HUES48 (cell line): Measurements from ENCODE around the gene MMAB.

Experiments
- H3K27ac ChIP-seq: one replicate; pipeline ENCODE4 v1.7.0; 2013; ENCODE audit warnings: low read depth, low read length, inconsistent platforms
- H3K27me3 ChIP-seq: 2 replicates; pipeline ENCODE4 v1.6.1; 2013; ENCODE audit warnings: mild to moderate bottlenecking, low read length; ENCODE audit not compliant: control insufficient read depth, insufficient read depth
- H3K36me3 ChIP-seq: 2 replicates; pipeline ENCODE4 v1.6.1; 2013; ENCODE audit warnings: low read length; ENCODE audit not compliant: control insufficient read depth, insufficient read depth
- H3K4me1 ChIP-seq: 2 replicates; pipeline ENCODE4 v1.6.1; 2013; ENCODE audit warnings: mild to moderate bottlenecking, low read length; ENCODE audit not compliant: control insufficient read depth, insufficient read depth
- H3K4me3 ChIP-seq: 2 replicates; pipeline ENCODE4 v1.5.1; 2013; ENCODE audit warnings: mild to moderate bottlenecking, low read depth, low read length
- H3K9ac ChIP-seq: 2 replicates; pipeline ENCODE4 v1.6.1; 2013; ENCODE audit warnings: mild to moderate bottlenecking, low read depth, low read length, moderate library complexity
- H3K9me3 ChIP-seq: 2 replicates; pipeline ENCODE4 v1.6.1; 2013; ENCODE audit warnings: low read length; ENCODE audit not compliant: control insufficient read depth, insufficient read depth

MMAB gene

GRCh38 chr12:109573029-109573913 lies at the start of gene MMAB, which contains the start of gene MVK:
MMAB (minus strand) TSS chr12:109573504; CDS start chr12:109573480, 24 bp downstream.
MVK (plus strand) TSS chr12:109573794; CDS start chr12:109574823, 1,029 bp downstream.
- H3K27ac ChIP-seq: peak within 1 kb of the TSS; percentile 90
- H3K9me3 ChIP-seq: no peaks in the 10 kb centered on the region
- peak within 1 kb of the TSS; percentile 75 for H3K9ac ChIP-seq
- peaks cover 6% of the 10 kb centered on the region for H3K4me1 ChIP-seq
- H3K4me3 ChIP-seq: peak within 1 kb of the TSS; percentile 86
- no peaks in the 10 kb centered on the region for H3K27me3 ChIP-seq
- peaks cover 40% of the 10 kb centered on the region for H3K36me3 ChIP-seq

GRCh38 chr12:109621901-109622364 lies 48.6 kb upstream of the MMAB start:
- Histone ChIP-seq H3K27ac (no peak overlapping the region), H3K9ac (no peak overlapping the region), H3K4me3 (no peak overlapping the region), H3K27me3 (no peaks in the 10 kb centered on the region), H3K4me1 (no peaks in the 10 kb centered on the region), H3K9me3 (no peaks in the 10 kb centered on the region), H3K36me3 (no peaks in the 10 kb centered on the region)

DNA sequence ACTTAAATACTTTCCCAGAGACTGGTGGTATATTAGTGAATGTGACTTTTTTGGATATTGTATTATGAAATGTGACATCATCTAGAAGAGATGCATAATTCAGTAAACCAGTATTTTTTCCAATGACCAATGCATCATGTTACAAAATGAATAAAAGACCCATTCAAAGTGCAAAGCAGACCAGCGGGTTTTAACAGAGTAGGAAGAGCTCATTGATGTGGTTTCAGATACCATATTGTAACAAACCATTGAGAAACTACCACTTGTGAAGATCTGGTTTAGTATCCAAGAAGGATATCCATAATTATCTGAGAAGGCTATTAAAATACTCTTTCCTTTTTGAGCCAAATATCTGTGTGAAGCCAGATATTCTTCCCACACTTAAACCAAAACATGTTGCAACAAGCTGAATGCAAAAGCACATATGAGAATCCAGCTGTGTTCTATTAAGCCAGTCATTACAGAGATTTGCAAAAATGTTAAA lies 47.9 kb upstream of the MMAB start:
- Histone ChIP-seq H3K9ac (no peak overlapping the region), H3K4me3 (no peak overlapping the region), H3K4me1 (no peaks in the 10 kb centered on the region), H3K27ac (no peak overlapping the region), H3K27me3 (no peaks in the 10 kb centered on the region), H3K36me3 (no peaks in the 10 kb centered on the region), H3K9me3 (no peaks in the 10 kb centered on the region)

- Histone ChIP-seq H3K27ac (no peak overlapping the region), H3K4me1 (no peaks in the 10 kb centered on the region), H3K4me3 (no peak overlapping the region), H3K27me3 (no peaks in the 10 kb centered on the region), H3K9ac (no peak overlapping the region), H3K36me3 (no peaks in the 10 kb centered on the region), H3K9me3 (no peaks in the 10 kb centered on the region)
These were observed 45.8 kb upstream of the MMAB start for GRCh38 chr12:109619002-109619604.

DNA sequence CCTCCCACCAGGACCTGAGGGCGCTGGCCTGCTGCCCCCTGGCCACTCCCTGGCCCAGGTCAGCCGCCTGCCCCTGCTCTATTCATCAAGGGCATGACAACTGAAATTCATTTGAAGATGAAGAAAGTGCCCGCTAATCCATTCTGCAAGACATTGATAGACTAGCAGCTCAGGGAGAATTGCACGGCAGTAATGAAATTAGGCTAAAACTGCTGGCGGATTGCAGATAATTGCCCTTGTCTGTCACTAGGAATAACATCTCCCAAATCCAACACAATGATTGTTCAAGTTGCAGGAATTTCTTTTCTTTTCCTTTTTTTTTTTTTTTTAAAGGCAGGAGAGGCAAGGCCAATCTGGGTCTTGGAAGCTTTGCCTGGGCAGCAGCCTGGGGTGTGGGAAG lies 44.8 kb upstream of the MMAB start:
- peaks cover 7% of the 10 kb centered on the region; the same call in 1 of the 2 replicates for H3K4me1 ChIP-seq
- no peaks in the 10 kb centered on the region for H3K9me3 ChIP-seq

GRCh38 chr12:109617491-109617890 lies 44.2 kb upstream of the MMAB start:
- H3K4me1 ChIP-seq: peaks cover 12% of the 10 kb centered on the region; the same call in 1 of the 2 replicates
- H3K4me3 ChIP-seq: no peak overlapping the region
- no peak overlapping the region for H3K9ac ChIP-seq
- H3K36me3 ChIP-seq: no peaks in the 10 kb centered on the region
- H3K9me3 ChIP-seq: no peaks in the 10 kb centered on the region
- no peak overlapping the region for H3K27ac ChIP-seq
- no peaks in the 10 kb centered on the region for H3K27me3 ChIP-seq

More for the DNA sequence above, 44.8 kb upstream of the MMAB start:
- H3K36me3 ChIP-seq: no peaks in the 10 kb centered on the region
- H3K4me3 ChIP-seq: no peak overlapping the region
- H3K9ac ChIP-seq: no peak overlapping the region
- no peaks in the 10 kb centered on the region for H3K27me3 ChIP-seq
- no peak overlapping the region for H3K27ac ChIP-seq

DNA sequence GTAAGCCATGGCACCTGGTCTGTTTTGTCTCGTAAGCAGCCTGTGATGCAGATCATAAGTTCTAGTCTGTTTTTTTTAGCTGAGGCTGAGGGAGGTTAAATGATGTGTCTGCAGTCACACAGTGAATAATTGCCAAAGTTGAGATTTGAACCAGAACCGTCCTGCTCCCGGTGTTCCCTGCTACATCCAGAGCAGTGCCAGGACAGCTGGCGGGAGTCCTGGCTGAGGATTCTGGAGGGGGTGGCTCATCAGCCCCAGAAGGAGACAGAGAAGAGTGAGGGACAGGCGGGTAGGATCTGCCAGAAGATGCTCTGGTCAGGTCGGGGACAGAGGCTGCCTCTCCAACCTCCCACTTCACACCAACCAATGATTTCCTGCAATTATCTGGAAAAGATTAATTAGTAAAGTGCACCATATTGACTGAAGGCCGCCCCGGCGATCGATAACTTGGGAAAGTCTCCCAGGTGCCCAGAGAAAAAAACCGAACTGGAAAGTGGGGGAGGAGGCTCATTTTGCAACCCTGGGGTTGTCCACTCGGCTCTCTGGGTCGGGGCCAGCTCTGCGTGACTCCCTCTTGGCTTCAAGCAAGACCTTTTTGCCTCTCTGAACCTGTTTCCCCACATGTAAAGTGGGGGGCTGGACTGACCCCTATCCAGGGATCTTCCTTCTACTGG lies 42.4 kb upstream of the MMAB start:
- H3K27ac ChIP-seq: no peak overlapping the region
- no peaks in the 10 kb centered on the region for H3K9me3 ChIP-seq
- H3K9ac ChIP-seq: no peak overlapping the region
- H3K36me3 ChIP-seq: no peaks in the 10 kb centered on the region
- peaks cover 12% of the 10 kb centered on the region; the same call in 1 of the 2 replicates for H3K4me1 ChIP-seq
- H3K4me3 ChIP-seq: no peak overlapping the region
- no peaks in the 10 kb centered on the region for H3K27me3 ChIP-seq

- Histone ChIP-seq H3K27ac (no peak overlapping the region), H3K9ac (no peak overlapping the region), H3K4me1 (peaks cover 12% of the 10 kb centered on the region; the same call in 1 of the 2 replicates), H3K27me3 (no peaks in the 10 kb centered on the region), H3K36me3 (no peaks in the 10 kb centered on the region), H3K9me3 (no peaks in the 10 kb centered on the region), H3K4me3 (no peak overlapping the region)
These were observed 40.5 kb upstream of the MMAB start for GRCh38 chr12:109613649-109614455.

DNA sequence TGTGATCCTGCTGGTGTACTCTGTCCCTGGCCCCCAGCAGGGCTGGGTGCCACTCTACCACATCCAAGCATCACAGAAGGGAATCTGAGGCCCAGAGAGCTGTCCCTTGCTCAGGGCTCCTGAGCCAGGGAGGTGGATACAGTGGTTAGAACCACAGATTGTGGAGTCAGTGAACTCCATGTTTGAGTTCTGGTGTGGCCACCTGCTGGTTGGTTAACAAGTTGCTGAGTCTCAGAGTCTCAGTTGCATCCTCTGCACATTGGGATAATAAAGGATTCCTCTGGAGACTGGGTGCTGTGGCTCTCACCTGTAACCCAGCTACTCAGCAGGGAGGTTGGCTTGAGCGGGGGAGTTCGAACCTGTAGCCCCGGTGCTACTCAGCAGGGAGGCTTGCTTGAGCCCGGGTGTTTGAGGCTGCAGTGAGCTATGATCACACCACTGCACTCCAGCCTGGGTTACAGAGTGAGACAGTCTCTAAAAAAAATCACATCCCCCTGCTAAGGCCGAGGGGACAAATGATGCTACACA lies 39.7 kb upstream of the MMAB start:
- H3K4me1 ChIP-seq: peaks cover 12% of the 10 kb centered on the region; the same call in 1 of the 2 replicates
- H3K9me3 ChIP-seq: no peaks in the 10 kb centered on the region
- no peaks in the 10 kb centered on the region for H3K27me3 ChIP-seq
- H3K36me3 ChIP-seq: no peaks in the 10 kb centered on the region
- H3K4me3 ChIP-seq: no peak overlapping the region
- no peak overlapping the region for H3K27ac ChIP-seq
- no peak overlapping the region for H3K9ac ChIP-seq

GRCh38 chr12:109612003-109612402 lies 38.7 kb upstream of the MMAB start:
- no peak overlapping the region for H3K4me3 ChIP-seq
- H3K9me3 ChIP-seq: no peaks in the 10 kb centered on the region
- no peak overlapping the region for H3K27ac ChIP-seq
- no peaks in the 10 kb centered on the region for H3K27me3 ChIP-seq
- H3K4me1 ChIP-seq: peaks cover 14% of the 10 kb centered on the region
- H3K36me3 ChIP-seq: no peaks in the 10 kb centered on the region
- no peak overlapping the region for H3K9ac ChIP-seq
